8988T (cell line): Measurements from ENCODE around the gene ACD.
"Not testable (repeated sequence)": the region's sequence is repeated elsewhere in the genome, so short reads cannot be mapped to it uniquely, and the experiment has no call there.

Experiments used
- DNase-seq: peaks from one replicate; pipeline ENCODE4 v3.0.0; 2011

Gene ACD

GRCh38 chr16:67659675-67660563 lies at the start of gene ACD:
Gene ACD (minus strand): TSS chr16:67660260. CDS start chr16:67660220, 40 bp downstream.
- DNase-seq = peak; percentile 100

GRCh38 chr16:67709050-67709449 lies 49.0 kb upstream of the ACD start:
- no peak for DNase-seq

DNA sequence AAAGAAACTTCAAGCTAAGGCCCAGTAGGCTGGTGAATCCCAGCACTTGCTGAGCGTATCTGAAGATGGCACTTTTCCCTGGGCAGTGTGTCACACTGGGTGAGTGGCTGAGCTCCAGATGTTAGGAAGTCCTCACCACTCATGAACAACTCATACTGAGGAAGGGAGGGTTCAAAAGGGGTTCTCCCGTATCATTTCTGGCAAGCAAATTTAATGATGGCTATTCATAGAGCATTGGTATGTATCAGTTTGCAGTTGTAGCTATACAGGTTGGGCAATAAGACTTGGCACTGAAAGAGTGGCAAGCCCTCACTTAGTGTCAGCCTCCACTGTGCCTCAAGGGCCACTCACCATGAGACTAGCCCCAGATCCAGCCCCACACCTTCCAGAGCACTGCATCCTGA lies 48.3 kb upstream of the ACD start:
- DNase-seq = no peak

GRCh38 chr16:67707790-67708189 lies 47.7 kb upstream of the ACD start:
- no peak for DNase-seq

DNA sequence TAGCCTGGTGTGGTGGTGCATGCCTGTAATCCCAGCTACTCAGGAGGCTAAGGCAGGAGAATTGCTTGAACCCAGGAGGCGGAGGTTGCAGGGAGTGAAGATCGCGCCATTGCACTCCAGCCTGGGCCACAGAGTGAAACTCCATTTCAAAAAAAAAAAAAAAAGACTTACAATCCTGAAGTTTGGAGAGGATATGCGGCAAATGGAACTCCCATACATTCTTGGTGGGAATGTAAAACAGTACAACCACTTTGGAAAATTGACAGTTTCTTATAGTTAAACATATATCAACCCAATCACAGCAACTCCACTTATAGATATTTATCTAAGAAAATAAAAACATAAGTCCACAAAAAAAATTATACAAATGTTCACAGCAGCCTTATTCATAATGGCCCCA lies 47.1 kb upstream of the ACD start:
- DNase-seq = no peak

DNA sequence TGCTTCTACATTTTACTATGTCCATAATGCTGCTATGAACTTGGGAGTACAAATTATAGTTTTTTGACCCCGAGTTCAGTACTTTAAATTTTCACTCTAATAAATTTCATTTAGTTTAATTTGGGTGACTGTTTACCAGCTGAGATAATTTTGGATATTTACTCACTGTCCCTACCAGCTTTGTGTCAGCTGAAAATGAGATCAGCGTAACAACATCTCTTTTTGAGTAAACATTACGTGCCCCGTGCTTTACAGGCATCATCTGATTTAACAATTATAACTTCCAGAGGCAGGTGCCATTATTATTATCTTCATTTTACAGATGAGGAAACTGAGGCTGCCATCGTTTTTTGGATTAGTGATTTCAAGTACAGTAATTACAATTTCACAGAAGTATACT lies 44.0 kb upstream of the ACD start:
- no peak for DNase-seq

- DNase-seq = no peak
These were observed 43.6 kb upstream of the ACD start for GRCh38 chr16:67703626-67704025.

- DNase-seq = no peak
These were observed 42.1 kb upstream of the ACD start for GRCh38 chr16:67702130-67702529.

DNA sequence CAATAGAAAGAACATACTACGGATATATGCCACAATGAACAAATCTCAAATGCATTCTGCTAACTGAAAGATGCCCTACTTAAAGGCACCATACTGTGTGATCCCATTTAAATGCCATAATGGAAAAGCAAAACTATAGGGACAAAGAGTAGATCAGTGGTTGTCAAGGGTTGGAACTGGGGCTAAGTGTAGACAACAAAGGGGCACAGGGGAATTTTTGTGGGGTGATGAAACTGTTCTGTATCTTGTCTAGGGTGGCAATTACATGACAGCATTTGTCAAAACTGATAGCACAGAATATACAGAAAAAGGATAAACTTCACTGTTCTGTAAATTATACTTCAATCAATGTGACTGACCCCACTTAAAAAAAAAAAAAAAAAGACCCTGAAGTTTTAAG lies 41.4 kb upstream of the ACD start:
- DNase-seq = no peak

GRCh38 chr16:67699265-67699664 lies 39.2 kb upstream of the ACD start:
- no peak for DNase-seq

DNA sequence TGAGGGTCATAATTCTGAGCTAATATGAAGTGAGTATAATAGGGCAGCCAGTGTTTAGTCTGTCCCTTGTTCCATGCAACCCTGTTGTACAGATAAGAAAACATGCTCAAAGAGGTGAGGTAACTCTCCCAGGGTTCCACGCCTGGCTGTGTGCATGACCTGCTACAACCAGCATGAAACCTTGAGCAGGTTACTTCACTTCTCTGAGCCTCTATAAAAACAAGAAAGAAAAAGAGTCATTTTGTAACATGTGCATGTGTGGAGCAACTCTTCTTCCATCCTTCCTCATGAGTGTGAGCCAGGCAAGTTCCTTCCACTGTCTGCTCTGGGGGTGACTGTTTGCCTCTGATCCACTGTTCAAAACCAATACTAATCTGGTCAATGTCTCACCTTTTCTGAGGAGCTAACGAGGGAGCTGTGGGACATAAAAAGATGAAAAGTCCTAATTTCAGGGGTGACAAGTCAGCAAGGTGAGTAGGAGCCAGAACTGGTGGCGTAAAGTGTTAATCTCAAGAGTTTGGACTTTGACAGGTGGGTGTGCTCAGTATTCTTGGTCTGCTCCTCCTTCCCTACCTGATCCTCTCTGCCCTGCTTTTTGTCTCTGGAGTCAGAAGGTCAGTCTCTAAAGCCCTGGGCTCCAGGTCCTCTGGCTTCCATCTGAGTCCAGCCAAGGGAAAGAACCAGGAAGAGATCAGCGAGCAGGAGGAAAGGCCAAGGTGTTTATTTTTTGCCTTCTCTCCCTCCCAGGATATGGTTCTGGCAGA lies 37.5 kb upstream of the ACD start:
- DNase-seq = no peak

GRCh38 chr16:67694611-67695010 lies 34.6 kb upstream of the ACD start:
- DNase-seq = no peak

DNA sequence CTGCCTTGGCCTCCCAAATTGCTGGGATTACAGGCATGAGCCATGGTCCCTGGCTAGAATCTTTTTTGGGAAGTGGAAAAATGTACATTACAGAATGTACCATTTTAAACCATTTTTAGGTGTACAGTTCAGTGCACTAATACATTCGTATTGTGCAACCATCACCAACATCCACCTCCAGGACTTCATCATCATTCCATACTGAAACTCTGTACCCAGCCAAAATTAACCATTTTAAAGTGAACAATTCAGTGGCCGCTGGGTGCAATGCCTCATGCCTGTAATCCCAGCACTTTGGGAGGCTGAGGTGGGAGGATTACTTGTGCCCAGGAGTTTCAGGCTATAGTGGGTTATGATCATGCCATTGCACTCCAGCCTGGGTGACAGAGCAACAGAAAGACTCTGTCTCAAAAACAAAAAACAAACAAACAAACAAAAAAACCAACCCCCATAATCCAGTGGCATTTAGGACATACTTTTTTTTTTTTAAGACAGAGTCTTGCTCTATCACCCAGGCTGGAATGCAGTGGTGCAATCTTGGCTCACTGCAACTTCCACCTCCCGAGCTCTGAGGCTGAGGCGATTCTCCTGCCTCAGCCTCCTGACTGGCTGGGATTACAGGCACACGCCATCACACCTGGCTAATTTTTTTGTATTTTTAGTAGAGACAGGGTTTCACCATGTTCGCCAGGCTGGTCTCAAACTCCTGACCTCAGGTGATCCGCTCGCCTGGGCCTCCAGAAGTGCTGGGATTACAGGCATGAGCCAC lies 33.6 kb upstream of the ACD start:
- not testable (repeated sequence) for DNase-seq

GRCh38 chr16:67685388-67686112 lies 25.5 kb upstream of the ACD start:
- no peak for DNase-seq

- no peak for DNase-seq
These were observed 23.7 kb upstream of the ACD start for GRCh38 chr16:67683767-67684166.

DNA sequence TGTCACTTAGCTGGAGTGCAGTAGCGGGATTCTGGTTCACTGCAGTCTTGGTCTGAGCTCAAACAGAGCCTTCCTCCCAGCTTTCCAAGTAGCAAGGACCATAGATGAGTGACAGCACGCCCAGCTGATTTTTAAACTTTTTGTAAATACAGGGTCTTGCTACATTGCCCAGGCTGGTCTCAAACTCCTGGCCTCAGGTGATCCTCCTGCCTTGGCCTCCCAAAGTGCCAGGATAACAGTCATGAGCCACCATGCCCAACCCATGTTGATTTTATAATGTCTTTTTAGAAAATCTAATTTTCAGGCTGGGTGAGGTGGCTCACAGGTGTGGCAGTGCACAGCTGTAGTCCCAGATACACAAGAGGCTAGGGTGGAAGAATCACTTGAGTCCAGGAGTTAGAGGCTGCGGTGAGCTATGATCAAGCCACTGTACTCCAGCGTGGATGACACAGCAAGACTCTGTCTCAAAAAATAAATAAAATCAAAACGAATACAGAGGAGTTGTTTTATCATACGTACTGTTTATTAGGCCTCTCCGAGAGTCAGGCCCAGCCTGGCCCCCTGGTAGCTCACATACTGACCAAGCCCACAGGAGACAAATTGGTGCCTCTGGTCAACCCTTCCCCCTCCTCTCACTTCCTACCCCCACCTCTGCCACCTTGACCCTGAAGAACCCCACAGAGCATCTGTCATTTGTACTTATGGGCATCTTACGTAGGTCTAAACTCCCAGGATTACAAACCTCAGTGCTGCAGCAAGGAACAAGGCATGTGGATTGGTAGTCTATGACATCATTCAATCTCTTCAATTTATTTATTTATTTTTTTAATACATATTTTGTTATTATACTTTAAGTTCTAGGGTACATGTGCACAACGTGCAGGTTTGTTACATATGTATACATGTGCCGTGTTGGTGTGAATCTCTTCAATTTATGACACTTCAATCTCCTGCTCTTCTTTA lies 20.2 kb upstream of the ACD start:
- no peak for DNase-seq

DNA sequence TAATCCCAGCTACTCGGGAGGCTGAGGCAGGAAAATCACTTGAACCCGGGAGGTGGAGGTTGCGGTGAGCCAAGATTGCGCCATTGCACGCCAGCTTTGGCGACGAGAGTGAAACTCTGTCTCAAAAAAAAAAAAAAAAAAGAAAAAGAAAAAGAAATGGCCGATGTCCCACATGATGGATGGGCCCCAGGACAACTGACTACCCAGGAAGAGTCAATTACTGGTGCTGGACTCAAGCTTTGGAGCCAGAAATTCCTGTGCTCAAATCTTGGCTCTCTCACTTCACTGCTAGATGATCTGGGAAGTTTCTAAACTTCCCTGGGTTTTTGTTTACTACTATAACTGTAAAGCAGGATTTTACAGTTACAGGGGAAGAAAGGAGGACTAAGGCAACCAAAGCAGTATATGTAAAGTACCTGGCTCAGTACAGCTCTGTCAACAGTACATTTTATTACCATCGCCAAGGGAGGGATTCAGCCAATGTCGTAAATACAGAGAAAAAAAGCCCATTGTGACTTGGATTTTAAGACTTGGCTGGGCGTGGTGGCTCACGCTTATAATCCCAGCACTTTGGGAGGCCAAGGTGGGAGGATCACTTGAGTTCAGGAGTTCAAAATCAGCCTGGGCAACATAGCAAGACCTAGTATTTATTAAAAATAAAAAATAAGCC lies 18.4 kb upstream of the ACD start:
- DNase-seq = no peak

DNA sequence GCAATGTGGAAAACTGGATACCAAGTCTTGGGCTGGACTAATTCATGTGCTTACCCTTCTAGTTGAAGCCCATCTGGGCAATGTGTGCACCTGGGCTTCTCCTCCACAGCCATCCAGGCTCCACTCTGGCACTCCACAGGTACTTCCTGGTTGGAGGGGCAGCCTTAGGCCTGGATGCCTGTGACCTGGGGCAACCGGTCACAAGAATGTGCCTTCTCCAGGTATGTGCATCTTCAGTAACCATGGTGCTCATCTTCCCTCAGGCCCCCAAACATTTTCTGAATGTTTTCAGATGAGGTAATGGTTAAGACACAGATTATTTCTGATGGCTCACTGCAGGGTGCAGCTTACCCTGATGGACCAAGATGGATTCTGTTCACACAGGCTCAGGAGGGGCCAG lies 17.7 kb upstream of the ACD start:
- no peak for DNase-seq

DNA sequence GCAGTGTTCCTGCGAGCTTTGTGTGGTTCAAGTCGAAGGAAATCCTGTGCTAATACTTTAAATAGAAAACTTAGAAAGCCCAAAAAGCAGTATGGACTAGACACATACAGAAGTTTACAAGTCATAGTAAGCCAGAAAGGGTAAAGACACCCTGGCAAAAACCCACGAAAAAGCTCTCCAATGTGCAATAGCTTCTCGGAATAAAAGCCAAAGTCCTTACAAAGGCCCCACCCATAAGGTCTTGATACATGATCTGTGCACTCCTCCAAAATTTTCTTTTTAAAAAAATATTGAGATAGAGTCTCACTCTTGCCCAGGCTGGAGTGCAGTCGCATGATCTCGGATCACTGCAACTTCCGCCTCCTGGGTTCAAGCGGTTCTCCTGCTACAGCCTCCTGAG lies 16.9 kb upstream of the ACD start:
- no peak for DNase-seq

GRCh38 chr16:67676516-67676915 lies 16.5 kb upstream of the ACD start:
- no peak for DNase-seq

GRCh38 chr16:67675999-67676398 lies 15.9 kb upstream of the ACD start:
- no peak for DNase-seq
